H1 (cell line): Measurements from ENCODE around the gene EXD2. TPM values are rescaled to one million over a fixed set of nuclear protein-coding genes. Genes with fewer than 3 reads are reported as not detected.

Source experiments
- CTCF ChIA-PET: fragments of 300-600 bp; sonication (Branson Sonifier 250); formaldehyde crosslinking; loops from one replicate; lab custom pipeline; 2021; ENCODE audit not compliant: partially characterized antibody; lab: Charles Lee
- POLR2A ChIA-PET: fragments of 300-600 bp; sonication (Branson Sonifier 250); formaldehyde crosslinking; loops from one replicate; lab custom pipeline; 2021; ENCODE audit warnings: inconsistent platforms; ENCODE audit not compliant: partially characterized antibody; lab: Charles Lee
- DNase-seq, 2 experiments: peaks; one replicate each; pipeline versions ENCODE4 v3.0.0 to v3.0.0-alpha.2; 2010 to 2022; ENCODE audit warnings: low spot score in 2 of 2, low read depth in 1 of 2, mixed read lengths in 1 of 2
- FAIRE-seq: peaks from 2 replicates; lab custom pipeline; 2011; peaks lifted over from hg19 to GRCh38; lab: Jason Lieb, UNC
- H2AFZ ChIP-seq: 2 replicates; pipeline ENCODE4 v1.8.1; 2012; ENCODE audit warnings: low read length, inconsistent platforms
- H2AK5ac ChIP-seq: 2 replicates; pipeline ENCODE4 v1.6.1; 2013; ENCODE audit warnings: low read depth, low read length
- H2BK120ac ChIP-seq: replicated peaks from 2 replicates; pipeline ENCODE3; 2013; ENCODE audit warnings: low read depth, low read length, inconsistent platforms
- H2BK12ac ChIP-seq: 2 replicates; pipeline ENCODE4 v1.6.1; 2013; ENCODE audit warnings: low read depth, low read length
- H2BK15ac ChIP-seq: 2 replicates; pipeline ENCODE4 v1.6.1; 2013; ENCODE audit warnings: low read length
- H2BK20ac ChIP-seq: 2 replicates; pipeline ENCODE4 v1.6.1; 2013; ENCODE audit warnings: low read length
- H2BK5ac ChIP-seq: 2 replicates; pipeline ENCODE4 v1.6.1; 2013; ENCODE audit warnings: low read depth, low read length
- H3K14ac ChIP-seq: 2 replicates; pipeline ENCODE4 v1.6.1; 2013; ENCODE audit warnings: inconsistent platforms; ENCODE audit not compliant: insufficient read length
- H3K18ac ChIP-seq: 2 replicates; pipeline ENCODE4 v1.6.1; 2013; ENCODE audit warnings: low read length; ENCODE audit errors: extremely low read depth
- H3K23ac ChIP-seq: 2 replicates; pipeline ENCODE4 v1.6.1; 2013; ENCODE audit warnings: inconsistent platforms; ENCODE audit not compliant: insufficient read length
- H3K23me2 ChIP-seq: 2 replicates; pipeline ENCODE4 v1.6.1; 2013; ENCODE audit warnings: low read depth, low read length
- H3K27ac ChIP-seq: 2 replicates; pipeline ENCODE4 v1.6.1; 2011; ENCODE audit warnings: low read depth, low read length, inconsistent platforms
- H3K27me3 ChIP-seq, 4 experiments: replicated peaks in 1 of 4; 1 replicate in 1 of 4; 2 replicates in 3 of 4; pipeline versions ENCODE4 v1.6.1 to v1.8.1; 2011 to 2013; ENCODE audit warnings: low read length in 3 of 4, mild to moderate bottlenecking in 3 of 4, inconsistent platforms in 2 of 4, mixed read lengths in 2 of 4, moderate library complexity in 1 of 4; ENCODE audit not compliant: control insufficient read depth in 3 of 4, insufficient read depth in 3 of 4; ENCODE audit errors: extremely low read depth in 1 of 4
- H3K36me3 ChIP-seq, 4 experiments: 2 replicates each; pipeline versions ENCODE4 v1.6.1 to v1.8.1; 2011 to 2013; ENCODE audit warnings: mild to moderate bottlenecking in 4 of 4, low read length in 3 of 4, moderate library complexity in 2 of 4, control low read depth in 1 of 4, inconsistent platforms in 1 of 4; ENCODE audit not compliant: insufficient read depth in 4 of 4, control insufficient read depth in 2 of 4
- H3K4ac ChIP-seq: replicated peaks from 2 replicates; pipeline ENCODE3; 2013; ENCODE audit warnings: low read length, low read depth, mixed read lengths, inconsistent platforms; ENCODE audit not compliant: insufficient read length
- H3K4me1 ChIP-seq, 4 experiments: replicated peaks in 1 of 4; 1 replicate in 1 of 4; 2 replicates in 3 of 4; pipeline versions ENCODE4 v1.6.1 to v1.8.1; 2011 to 2013; ENCODE audit warnings: low read length in 3 of 4, inconsistent platforms in 2 of 4, mixed read lengths in 1 of 4; ENCODE audit not compliant: insufficient read depth in 4 of 4, control insufficient read depth in 3 of 4
- H3K4me2 ChIP-seq, 2 experiments: 2 replicates each; pipeline versions ENCODE4 v1.6.1 to v1.8.1; 2011 to 2013; ENCODE audit warnings: low read depth in 2 of 2, low read length in 2 of 2, control low read depth in 1 of 2, inconsistent platforms in 1 of 2, mild to moderate bottlenecking in 1 of 2; ENCODE audit not compliant: insufficient read depth in 1 of 2
- H3K4me3 ChIP-seq, 4 experiments: fragments of 200-600, 300-600 bp in 1 of 4; sonication (generic), shearing (Covaris generic), sonication (Bioruptor Twin) in 1 of 4; 2 replicates each; pipeline versions ENCODE4 v1.5.1 to v1.8.1; 2011 to 2016; ENCODE audit warnings: low read length in 4 of 4, low read depth in 3 of 4, control low read depth in 2 of 4, inconsistent platforms in 2 of 4, mild to moderate bottlenecking in 2 of 4, mixed read lengths in 1 of 4, moderate library complexity in 1 of 4; ENCODE audit not compliant: insufficient read depth in 2 of 4; ENCODE audit errors: extremely low read depth in 1 of 4
- H3K56ac ChIP-seq: replicated peaks from 2 replicates; pipeline ENCODE3; 2013; ENCODE audit warnings: low read depth, mild to moderate bottlenecking, mixed read lengths, low read length, inconsistent platforms; ENCODE audit not compliant: insufficient read length
- H3K79me1 ChIP-seq: 2 replicates; pipeline ENCODE4 v1.6.1; 2013; ENCODE audit warnings: low read depth, low read length, control low read depth
- H3K79me2 ChIP-seq, 2 experiments: 2 replicates each; pipeline versions ENCODE4 v1.6.1 to v1.8.1; 2012 to 2013; ENCODE audit warnings: low read length in 2 of 2, mild to moderate bottlenecking in 2 of 2, inconsistent platforms in 1 of 2; ENCODE audit not compliant: insufficient read depth in 2 of 2, control insufficient read depth in 1 of 2
- H3K9ac ChIP-seq, 4 experiments: replicated peaks in 1 of 4; 1 replicate in 1 of 4; 2 replicates in 3 of 4; pipeline versions ENCODE4 v1.6.1 to v1.8.1; 2011 to 2013; ENCODE audit warnings: low read depth in 3 of 4, low read length in 3 of 4, control low read depth in 2 of 4, mild to moderate bottlenecking in 2 of 4, moderate library complexity in 2 of 4, inconsistent platforms in 1 of 4; ENCODE audit errors: extremely low read depth in 1 of 4
- H3K9me3 ChIP-seq, 2 experiments: 2 replicates each; pipeline versions ENCODE4 v1.6.1 to v1.8.1; 2012 to 2013; ENCODE audit warnings: mild to moderate bottlenecking in 2 of 2, moderate library complexity in 2 of 2, control low read depth in 1 of 2, inconsistent platforms in 1 of 2, low read depth in 1 of 2, low read length in 1 of 2, mixed read lengths in 1 of 2; ENCODE audit not compliant: insufficient read depth in 2 of 2
- H4K20me1 ChIP-seq, 2 experiments: replicated peaks in 1 of 2; 2 replicates each; pipeline versions ENCODE3 to v1.8.1; 2011 to 2013; ENCODE audit warnings: inconsistent platforms in 2 of 2, low read length in 2 of 2, mild to moderate bottlenecking in 1 of 2; ENCODE audit not compliant: insufficient read depth in 2 of 2, control insufficient read depth in 1 of 2
- H4K5ac ChIP-seq: 2 replicates; pipeline ENCODE4 v1.6.1; 2013; ENCODE audit warnings: low read length, low read depth, mixed read lengths, inconsistent platforms; ENCODE audit not compliant: insufficient read length
- H4K8ac ChIP-seq: 2 replicates; pipeline ENCODE4 v1.8.0; 2013; ENCODE audit warnings: mild to moderate bottlenecking, moderate library complexity, low read length, inconsistent platforms; ENCODE audit not compliant: insufficient read depth; ENCODE audit errors: extremely low read depth
- H4K91ac ChIP-seq: replicated peaks from 2 replicates; pipeline ENCODE3; 2013; ENCODE audit warnings: low read length, mixed read lengths, inconsistent platforms; ENCODE audit not compliant: insufficient read length
- KDM4A ChIP-seq: IDR thresholded peaks from one replicate; pipeline ENCODE4 v1.7.1; 2012; ENCODE audit warnings: low read depth, mild to moderate bottlenecking, moderate library complexity, low read length, inconsistent platforms; ENCODE audit not compliant: severe bottlenecking
- PHF8 ChIP-seq: fragments of 200-600 bp; sonication (generic); conservative IDR thresholded peaks from 2 replicates; pipeline ENCODE4 v1.7.1; 2012; ENCODE audit warnings: low read depth, mild to moderate bottlenecking, inconsistent platforms, low read length, moderate library complexity
- WGBS, 2 experiments: shearing (Covaris generic) in 1 of 2; methylation state at CpG; one replicate each; pipeline versions ENCODE4 v1.1.6 to v1.1.7; 2013 to 2015; ENCODE audit warnings: low lambda C conversion rate in 2 of 2, mixed read lengths in 2 of 2, inconsistent platforms in 1 of 2, low coverage in 1 of 2, missing lambda C conversion rate in 1 of 2; ENCODE audit not compliant: insufficient replicate concordance in 2 of 2, insufficient coverage in 1 of 2, insufficient read length in 1 of 2; ENCODE audit errors: extremely low coverage in 1 of 2, missing lambda C conversion rate in 1 of 2; 5-methylcytosine and 5-hydroxymethylcytosine counted together
- polyA plus RNA-seq, 7 experiments: library from polyadenylated mRNA; depleted of rRNA in 3 of 7; stranded (reverse) in 5 of 7; unstranded in 2 of 7; fragments of >200 nt in 5 of 7; fragments of 200-250 nt in 2 of 7; gene quantifications; 1 replicate in 5 of 7; 2 replicates in 1 of 7; 4 replicates in 1 of 7; pipeline versions ENCODE4 v1.2.1 to v1.2.3, GENCODE V29; 2011 to 2013; ENCODE audit warnings: missing spikeins in 2 of 7, mixed read lengths in 2 of 7
- total RNA-seq: library from RNA; stranded (reverse); fragmentation: NEBNext Ultra II Directional; extraction: Animal tissue kit (Norgen Biotek cat#: 25700); gene quantifications from 2 replicates; pipeline ENCODE4 v1.2.1, GENCODE V29; 2021

EXD2 gene
- total and polyA plus RNA-seq, 2 of the 8 experiments (the other 6 are each of a cell fraction or from before 2014, with no cell fraction given), result 11.9 to 25.9 TPM

DNA sequence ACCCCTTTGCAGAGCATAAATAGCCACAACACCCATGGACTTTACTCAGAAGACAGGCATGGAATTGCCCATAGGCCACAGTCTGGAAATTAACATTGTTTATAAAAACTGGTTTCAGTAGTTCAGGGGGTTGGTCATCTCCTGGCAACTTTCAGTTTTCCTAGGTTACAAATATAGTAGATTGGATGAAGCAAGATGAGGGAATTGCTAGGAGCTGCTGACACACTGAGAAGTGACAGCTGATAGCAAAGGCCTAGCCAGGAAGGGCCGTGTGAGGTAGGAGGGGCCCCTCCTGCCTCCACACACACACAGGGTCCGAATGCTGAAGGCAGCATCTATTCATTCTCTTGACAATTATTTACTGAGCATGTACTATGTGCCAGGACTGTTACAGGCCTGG lies 76.9 kb downstream of the EXD2 start:
- Histone ChIP-seq H4K91ac (no peak overlapping the region), H4K20me1 (peaks cover 0 to 7% of the 10 kb centered on the region in 2 experiments), H4K5ac (no peak overlapping the region), H3K36me3 (no peaks in the 10 kb centered on the region; a peak in 1 of 8 replicates), H2BK15ac (no peak overlapping the region), H3K27me3 (peaks cover 0 to 2% (median 0%) of the 10 kb centered on the region in 4 experiments; a peak in 1 of 7 replicates), H3K79me1 (no peaks in the 10 kb centered on the region; the same call in 1 of the 2 replicates), H3K14ac (no peak overlapping the region), H3K27ac (no peak overlapping the region), H3K18ac (no peak overlapping the region), H2BK20ac (no peak overlapping the region), H2BK5ac (no peak overlapping the region), H3K4me2 (no peak overlapping the region), H3K4me1 (peaks cover 0 to 5% (median 0%) of the 10 kb centered on the region in 4 experiments; a peak in 2 of 7 replicates), H3K23me2 (peaks cover 9% of the 10 kb centered on the region; the same call in 1 of the 2 replicates), H3K23ac (no peak overlapping the region), H3K9ac (no peak overlapping the region), H2BK120ac (no peak overlapping the region), H4K8ac (no peak overlapping the region), H2BK12ac (no peak overlapping the region), H3K9me3 (no peaks in the 10 kb centered on the region), H3K4ac (no peak overlapping the region), H3K79me2 (no peaks in the 10 kb centered on the region), H3K56ac (no peak overlapping the region), H2AK5ac (no peak overlapping the region), H2AFZ (no peak overlapping the region), H3K4me3 (no peak overlapping the region)
- POLR2A ChIA-PET, result interaction anchor here (1.6 kb wide), 1 partner anchor 114 kb away, joined by 3 read pairs; no protein-coding TSS in a partner anchor
- CTCF ChIA-PET, result interaction anchor here (0.6 to 2.1 kb wide), 7 partner anchors 9 to 592 kb away, joined by 3 to 9 read pairs (median 4); partner anchors contain the start of gene GALNT16
- no peak for FAIRE-seq
- DNase-seq, result no peak
- TF ChIP-seq KDM4A, result no peak
- no peak for TF ChIP-seq PHF8
- 85% methylated on average over 2 of the region's 2 CpGs; no CpG with 5 or more reads in 1 of the 2 experiments for WGBS, 2 experiments
